ENCODE data around the gene CYFIP1.

The CYFIP1 gene

GRCh38 chr15:22980189-22981050 lies at the start of gene CYFIP1:
Gene CYFIP1 (minus strand): TSS chr15:22980368. CDS start chr15:22947285, 33,083 bp downstream.
- H4K20me1 ChIP-seq (ENCODE audit: control insufficient read depth, insufficient read depth, low read depth, low read length), result no peaks in the 10 kb centered on the region
- no peaks in the 10 kb centered on the region for H3K79me2 ChIP-seq (ENCODE audit: control insufficient read depth, low read length)
- peak within 1 kb of the TSS; percentile 51 for H3K4me2 ChIP-seq (ENCODE audit: low read length)
- TF ChIP-seq, protein P1, sequence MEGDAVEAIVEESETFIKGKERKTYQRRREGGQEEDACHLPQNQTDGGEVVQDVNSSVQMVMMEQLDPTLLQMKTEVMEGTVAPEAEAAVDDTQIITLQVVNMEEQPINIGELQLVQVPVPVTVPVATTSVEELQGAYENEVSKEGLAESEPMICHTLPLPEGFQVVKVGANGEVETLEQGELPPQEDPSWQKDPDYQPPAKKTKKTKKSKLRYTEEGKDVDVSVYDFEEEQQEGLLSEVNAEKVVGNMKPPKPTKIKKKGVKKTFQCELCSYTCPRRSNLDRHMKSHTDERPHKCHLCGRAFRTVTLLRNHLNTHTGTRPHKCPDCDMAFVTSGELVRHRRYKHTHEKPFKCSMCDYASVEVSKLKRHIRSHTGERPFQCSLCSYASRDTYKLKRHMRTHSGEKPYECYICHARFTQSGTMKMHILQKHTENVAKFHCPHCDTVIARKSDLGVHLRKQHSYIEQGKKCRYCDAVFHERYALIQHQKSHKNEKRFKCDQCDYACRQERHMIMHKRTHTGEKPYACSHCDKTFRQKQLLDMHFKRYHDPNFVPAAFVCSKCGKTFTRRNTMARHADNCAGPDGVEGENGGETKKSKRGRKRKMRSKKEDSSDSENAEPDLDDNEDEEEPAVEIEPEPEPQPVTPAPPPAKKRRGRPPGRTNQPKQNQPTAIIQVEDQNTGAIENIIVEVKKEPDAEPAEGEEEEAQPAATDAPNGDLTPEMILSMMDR (IDR thresholded peaks at IDR 0.05; ENCODE audit: low read depth, low read length, poor library complexity, severe bottlenecking), result no peak
- TF ChIP-seq EZH2phosphoT487 (IDR thresholded peaks at IDR 0.05; ENCODE audit: borderline replicate concordance, low read length), result no peak
- no peaks in the 10 kb centered on the region for H3K9me2 ChIP-seq (replicated peaks; ENCODE audit: control insufficient read depth, low read length)
- peaks cover 4% of the 10 kb centered on the region; the same call in 1 of the 2 replicates for H3K4me1 ChIP-seq (ENCODE audit: control insufficient read depth, low read length)
- peaks cover 28% of the 10 kb centered on the region for H3K27me3 ChIP-seq (ENCODE audit: control insufficient read depth, low read length)
- H3K4me3 ChIP-seq (ENCODE audit: low read length), result peak within 1 kb of the TSS; percentile 41
- H3K36me3 ChIP-seq (ENCODE audit: control insufficient read depth, low read length), result no peaks in the 10 kb centered on the region
- no peak within 1 kb of the TSS for H3K27ac ChIP-seq (ENCODE audit: low read depth, low read length)
- no peaks in the 10 kb centered on the region for H3F3A ChIP-seq (ENCODE audit: control insufficient read depth, insufficient read depth)
- no peaks in the 10 kb centered on the region for H3K9me3 ChIP-seq (ENCODE audit: control insufficient read depth, insufficient read depth, low read length)

DNA sequence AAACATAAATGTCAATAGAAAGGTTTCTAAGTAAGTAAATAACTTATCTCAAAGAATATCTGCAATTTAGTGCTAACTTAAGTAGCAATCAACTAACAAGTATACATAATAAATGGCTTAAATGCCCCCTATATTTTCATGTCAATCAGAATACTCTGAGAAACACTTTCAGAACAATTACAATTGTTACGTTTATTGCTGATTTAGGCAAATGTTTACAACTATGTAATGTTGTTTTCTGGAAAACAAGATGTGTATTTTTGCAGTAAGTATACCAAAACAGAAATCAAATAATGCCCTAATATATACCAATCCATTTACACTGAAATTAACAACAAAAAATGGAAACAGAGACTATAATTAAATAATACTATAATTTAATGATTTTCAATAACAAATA lies 46.0 kb upstream of the CYFIP1 start:
- no peaks in the 10 kb centered on the region for H3K79me2 ChIP-seq (ENCODE audit: control insufficient read depth, low read length)
- TF ChIP-seq, protein P1 (IDR thresholded peaks at IDR 0.05; ENCODE audit: low read depth, low read length, poor library complexity, severe bottlenecking), result no peak
- TF ChIP-seq EZH2phosphoT487 (IDR thresholded peaks at IDR 0.05; ENCODE audit: borderline replicate concordance, low read length), result no peak
- H3K9me2 ChIP-seq (replicated peaks; ENCODE audit: control insufficient read depth, low read length), result no peaks in the 10 kb centered on the region
- no peaks in the 10 kb centered on the region for H3F3A ChIP-seq (ENCODE audit: control insufficient read depth, insufficient read depth)
- H3K27me3 ChIP-seq (ENCODE audit: control insufficient read depth, low read length), result no peaks in the 10 kb centered on the region
- H3K9me3 ChIP-seq (ENCODE audit: control insufficient read depth, insufficient read depth, low read length), result no peaks in the 10 kb centered on the region
- H4K20me1 ChIP-seq (ENCODE audit: control insufficient read depth, insufficient read depth, low read depth, low read length), result no peaks in the 10 kb centered on the region
- H3K4me1 ChIP-seq (ENCODE audit: control insufficient read depth, low read length), result no peaks in the 10 kb centered on the region
- H3K27ac ChIP-seq (ENCODE audit: low read depth, low read length), result no peak overlapping the region
- H3K4me3 ChIP-seq (ENCODE audit: low read length), result no peak overlapping the region
- no peak overlapping the region for H3K4me2 ChIP-seq (ENCODE audit: low read length)
- H3K36me3 ChIP-seq (ENCODE audit: control insufficient read depth, low read length), result peaks cover 91% of the 10 kb centered on the region

- TF ChIP-seq EZH2phosphoT487 (IDR thresholded peaks at IDR 0.05; ENCODE audit: borderline replicate concordance, low read length), result no peak
- TF ChIP-seq, protein P1 (IDR thresholded peaks at IDR 0.05; ENCODE audit: low read depth, low read length, poor library complexity, severe bottlenecking), result no peak
- no peak overlapping the region for H3K4me2 ChIP-seq (ENCODE audit: low read length)
- H3K9me2 ChIP-seq (replicated peaks; ENCODE audit: control insufficient read depth, low read length), result no peaks in the 10 kb centered on the region
- no peaks in the 10 kb centered on the region for H3K27me3 ChIP-seq (ENCODE audit: control insufficient read depth, low read length)
- no peaks in the 10 kb centered on the region for H3K9me3 ChIP-seq (ENCODE audit: control insufficient read depth, insufficient read depth, low read length)
- no peaks in the 10 kb centered on the region for H3K79me2 ChIP-seq (ENCODE audit: control insufficient read depth, low read length)
- no peaks in the 10 kb centered on the region for H4K20me1 ChIP-seq (ENCODE audit: control insufficient read depth, insufficient read depth, low read depth, low read length)
- H3K4me3 ChIP-seq (ENCODE audit: low read length), result no peak overlapping the region
- peaks cover 86% of the 10 kb centered on the region for H3K36me3 ChIP-seq (ENCODE audit: control insufficient read depth, low read length)
- no peak overlapping the region for H3K27ac ChIP-seq (ENCODE audit: low read depth, low read length)
- H3K4me1 ChIP-seq (ENCODE audit: control insufficient read depth, low read length), result no peaks in the 10 kb centered on the region
- no peaks in the 10 kb centered on the region for H3F3A ChIP-seq (ENCODE audit: control insufficient read depth, insufficient read depth)
These were observed 42.0 kb upstream of the CYFIP1 start for GRCh38 chr15:23022156-23022555.

All from DOHH2 (cell line).